Lower leg skin (tissue), 4 donors: ENCODE data around the gene PTPRO. TPM values are rescaled to one million over a fixed set of nuclear protein-coding genes. Genes with fewer than 3 reads are reported as not detected.

Source experiments
- DNase-seq, 2 donors: peaks; one replicate each; pipeline ENCODE4 v3.0.0-alpha.2; 2019; ENCODE audit warnings: low spot score in 2 of 2
- H3K4me3 ChIP-seq: fragments of 200-600 bp; sonication (generic); 2 replicates; pipeline ENCODE4 v1.5.1; 2017; ENCODE audit warnings: mild to moderate bottlenecking, low read depth; ENCODE audit not compliant: poor library complexity, severe bottlenecking
- POLR2A ChIP-seq, 2 donors: fragments of 450-650 bp; IDR thresholded peaks; one replicate each; pipeline ENCODE4 v1.6.1; 2016 to 2017; ENCODE audit warnings: antibody characterized with exemption in 2 of 2, mild to moderate bottlenecking in 1 of 2, moderate library complexity in 1 of 2
- WGBS, 2 donors: methylation state at CpG; one replicate each; pipeline ENCODE4 v1.1.5; 2018; 5-methylcytosine and 5-hydroxymethylcytosine counted together
- intact Hi-C: fragments of 100-400 bp; cut with DNase I; formaldehyde crosslinking; loops from one replicate; pipeline ENCODE4 v1.15.0; 2023; ENCODE audit warnings: low total_unique reads
- total RNA-seq, 4 donors: library from RNA; depleted of rRNA; stranded (reverse); fragments of >200 nt; gene quantifications; one replicate each; pipeline ENCODE4 v1.1.0, GENCODE V29; 2016
- TF ChIP-seq, protein P1 (sequence below), 3 donors: fragments of 450-650 bp; IDR thresholded peaks; one replicate each; pipeline ENCODE4 v1.5.1; 2016; ENCODE audit warnings: antibody characterized with exemption in 3 of 3, mild to moderate bottlenecking in 3 of 3, moderate library complexity in 2 of 3

Gene PTPRO
- total RNA-seq, 4 donors from 2014 or later: 0.29 to 0.91 (median 0.34) TPM; not detected in 1

DNA sequence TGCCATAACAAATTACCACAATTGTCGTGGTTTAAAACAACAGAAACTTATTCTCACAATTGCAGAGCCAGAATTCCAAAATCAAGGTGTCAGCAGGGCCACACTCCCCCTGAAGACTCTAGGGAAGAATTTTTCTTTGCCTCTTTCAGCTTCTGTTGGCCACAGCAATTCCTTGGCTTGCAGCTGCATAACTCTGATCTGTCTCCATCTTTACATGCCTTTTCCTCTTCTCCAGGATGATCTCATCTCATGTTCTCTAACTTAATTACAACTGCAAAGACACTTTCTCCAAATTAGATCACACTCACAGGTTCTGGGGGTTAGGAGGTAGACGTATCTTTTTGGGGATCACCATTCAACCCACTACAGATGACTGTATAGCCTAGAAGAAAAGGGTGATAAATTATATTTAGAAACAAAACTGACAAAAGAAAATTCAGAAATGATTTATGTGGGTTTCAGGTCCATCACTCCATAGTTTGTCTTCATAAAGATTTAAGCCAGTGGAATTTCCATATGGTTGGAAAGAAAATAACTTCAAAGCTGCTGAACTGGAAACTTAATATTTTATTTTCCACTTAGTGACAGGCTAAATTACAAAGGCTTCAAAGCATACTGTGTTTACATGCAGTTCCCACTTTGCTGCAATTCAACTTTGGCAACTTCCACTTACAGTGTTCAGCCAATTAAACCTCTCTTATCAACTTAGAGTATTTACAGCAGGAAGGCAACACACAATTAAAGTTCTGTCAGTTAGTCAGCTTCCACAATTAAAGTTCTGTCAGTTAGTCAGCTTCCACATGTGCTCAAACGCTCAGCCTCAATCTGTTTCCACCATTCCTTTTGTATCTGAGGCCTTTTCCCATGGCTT, 253.6 kb downstream of the PTPRO start:
- TF ChIP-seq, protein P1, sequence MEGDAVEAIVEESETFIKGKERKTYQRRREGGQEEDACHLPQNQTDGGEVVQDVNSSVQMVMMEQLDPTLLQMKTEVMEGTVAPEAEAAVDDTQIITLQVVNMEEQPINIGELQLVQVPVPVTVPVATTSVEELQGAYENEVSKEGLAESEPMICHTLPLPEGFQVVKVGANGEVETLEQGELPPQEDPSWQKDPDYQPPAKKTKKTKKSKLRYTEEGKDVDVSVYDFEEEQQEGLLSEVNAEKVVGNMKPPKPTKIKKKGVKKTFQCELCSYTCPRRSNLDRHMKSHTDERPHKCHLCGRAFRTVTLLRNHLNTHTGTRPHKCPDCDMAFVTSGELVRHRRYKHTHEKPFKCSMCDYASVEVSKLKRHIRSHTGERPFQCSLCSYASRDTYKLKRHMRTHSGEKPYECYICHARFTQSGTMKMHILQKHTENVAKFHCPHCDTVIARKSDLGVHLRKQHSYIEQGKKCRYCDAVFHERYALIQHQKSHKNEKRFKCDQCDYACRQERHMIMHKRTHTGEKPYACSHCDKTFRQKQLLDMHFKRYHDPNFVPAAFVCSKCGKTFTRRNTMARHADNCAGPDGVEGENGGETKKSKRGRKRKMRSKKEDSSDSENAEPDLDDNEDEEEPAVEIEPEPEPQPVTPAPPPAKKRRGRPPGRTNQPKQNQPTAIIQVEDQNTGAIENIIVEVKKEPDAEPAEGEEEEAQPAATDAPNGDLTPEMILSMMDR (IDR thresholded peaks at IDR 0.05): no peak
- TF ChIP-seq POLR2A (IDR thresholded peaks at IDR 0.05): no peak
- intact Hi-C loops: no loop called here

DNA sequence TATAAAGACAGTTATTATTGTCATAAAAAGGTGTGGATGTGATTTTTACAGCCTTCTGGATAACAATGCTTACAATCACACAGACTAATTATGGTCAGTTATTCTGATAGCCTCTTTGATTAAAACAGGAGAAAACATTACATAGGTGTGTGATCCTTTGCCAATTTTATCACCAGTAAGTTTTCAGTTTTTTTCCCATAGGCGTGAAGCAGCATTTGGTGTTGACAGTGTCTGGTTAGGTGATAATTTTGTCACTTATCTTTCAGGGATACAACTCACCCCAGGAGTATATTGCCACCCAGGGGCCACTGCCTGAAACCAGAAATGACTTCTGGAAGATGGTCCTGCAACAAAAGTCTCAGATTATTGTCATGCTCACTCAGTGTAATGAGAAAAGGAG, 258.1 kb downstream of the PTPRO start:
- TF ChIP-seq, protein P1 (IDR thresholded peaks at IDR 0.05): no peak
- no peak for TF ChIP-seq POLR2A (IDR thresholded peaks at IDR 0.05)
- no peak overlapping the region for H3K4me3 ChIP-seq
- no peak for DNase-seq
- 54 to 61% methylated on average over 1 of the region's 1 CpG for WGBS, 2 donors
- intact Hi-C loops: no loop called here

More for the DNA sequence above, 253.6 kb downstream of the PTPRO start:
- DNase-seq: no peak
- WGBS, 2 donors: 41 to 43% methylated on average over 3 of the region's 3 CpGs
- no peak overlapping the region for H3K4me3 ChIP-seq

GRCh38 chr12:15581006-15581405, 258.7 kb downstream of the PTPRO start:
- no peak overlapping the region for H3K4me3 ChIP-seq
- intact Hi-C loops: no loop called here
- 41 to 56% methylated on average over 6 of the region's 6 CpGs for WGBS, 2 donors
- no peak for DNase-seq
- TF ChIP-seq, protein P1 (IDR thresholded peaks at IDR 0.05): no peak
- TF ChIP-seq POLR2A (IDR thresholded peaks at IDR 0.05): no peak

DNA sequence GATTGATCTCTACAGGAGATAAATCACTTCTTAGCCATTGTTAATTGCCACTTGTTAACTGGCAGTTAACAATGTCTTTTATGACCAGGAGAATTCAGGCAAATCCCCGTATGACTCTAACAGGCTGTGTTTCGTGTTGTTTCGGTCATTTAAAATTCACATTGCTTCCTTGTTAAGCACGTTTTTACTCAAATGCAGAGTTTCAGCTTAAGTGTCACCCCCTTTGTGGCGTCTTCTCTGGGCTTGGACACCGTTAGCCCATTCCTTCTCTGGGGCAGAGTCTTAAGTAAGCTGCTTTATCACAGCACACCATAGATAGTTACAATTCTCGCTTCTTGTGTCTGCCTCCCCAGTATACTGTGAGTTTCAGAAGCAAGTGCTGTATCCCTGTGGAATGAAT, 261.5 kb downstream of the PTPRO start:
- WGBS, 2 donors: 66% methylated on average over 7 of the region's 7 CpGs
- intact Hi-C loops: no loop called here
- no peak overlapping the region for H3K4me3 ChIP-seq
- TF ChIP-seq, protein P1 (IDR thresholded peaks at IDR 0.05): no peak
- TF ChIP-seq POLR2A (IDR thresholded peaks at IDR 0.05): no peak
- no peak for DNase-seq

DNA sequence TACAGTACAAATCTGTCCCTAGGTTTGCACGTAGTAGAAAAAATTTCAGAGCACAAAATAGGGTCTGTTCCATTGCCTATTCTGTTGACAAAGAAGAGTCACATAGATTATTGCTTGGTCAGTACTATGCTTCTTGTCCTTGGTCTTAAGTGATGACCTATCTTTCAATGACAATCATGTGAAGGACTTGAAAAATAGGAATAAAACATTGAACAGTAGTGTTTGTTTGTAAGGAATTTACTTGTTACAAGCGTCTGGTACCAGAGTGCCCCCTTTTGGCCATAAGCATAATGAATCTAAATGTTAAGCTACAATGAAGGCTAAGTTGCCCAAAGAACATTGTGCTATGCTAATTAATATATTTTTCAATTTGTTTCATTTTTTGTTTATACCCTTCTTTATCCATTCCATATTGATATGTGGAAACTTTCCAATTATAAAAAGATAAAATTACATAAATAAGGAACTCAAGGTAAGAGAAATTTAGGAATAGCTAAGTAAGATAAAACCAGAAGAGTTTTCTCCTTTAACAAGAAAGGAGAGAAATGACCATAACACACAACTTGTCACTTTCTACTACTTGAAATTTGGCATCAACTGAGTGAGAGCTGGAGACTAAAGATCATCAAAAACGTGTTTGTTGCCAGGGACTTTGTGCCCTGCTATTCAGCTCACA, 262.2 kb downstream of the PTPRO start:
- DNase-seq: no peak
- WGBS, 2 donors: 35% methylated on average over 3 of the region's 3 CpGs
- H3K4me3 ChIP-seq: no peak overlapping the region
- intact Hi-C loops: no loop called here
- TF ChIP-seq POLR2A (IDR thresholded peaks at IDR 0.05): no peak
- TF ChIP-seq, protein P1 (IDR thresholded peaks at IDR 0.05): no peak
